Measurements from ENCODE around the gene ANO6.
"Not testable (repeated sequence)": the region's sequence is repeated elsewhere in the genome, so short reads cannot be mapped to it uniquely, and the experiment has no call there.

Gene ANO6

GRCh38 chr12:45242180-45242579 is 26.3 kb downstream of the ANO6 start:
- DNase-seq (ENCODE audit: low spot score): no peak

- no peak for DNase-seq (ENCODE audit: low spot score)
Measured at GRCh38 chr12:45243963-45244362, 28.1 kb downstream of the ANO6 start.

- no peak for DNase-seq (ENCODE audit: low spot score)
Measured at GRCh38 chr12:45244561-45245343, 28.9 kb downstream of the ANO6 start.

- no peak for DNase-seq (ENCODE audit: low spot score)
Measured at GRCh38 chr12:45246236-45246635, 30.3 kb downstream of the ANO6 start.

GRCh38 chr12:45247589-45247988 is 31.7 kb downstream of the ANO6 start:
- no peak for DNase-seq (ENCODE audit: low spot score)

- DNase-seq (ENCODE audit: low spot score): no peak
Measured at GRCh38 chr12:45248095-45248494, 32.2 kb downstream of the ANO6 start.

- DNase-seq (ENCODE audit: low spot score): no peak
Measured at GRCh38 chr12:45254254-45254653, 38.4 kb downstream of the ANO6 start.

- DNase-seq (ENCODE audit: low spot score): no peak
Measured at GRCh38 chr12:45256721-45257120, 40.8 kb downstream of the ANO6 start.

GRCh38 chr12:45257185-45257930 is 41.5 kb downstream of the ANO6 start:
- no peak for DNase-seq (ENCODE audit: low spot score)

- DNase-seq (ENCODE audit: low spot score): no peak
Measured at GRCh38 chr12:45259675-45260074, 43.8 kb downstream of the ANO6 start.

- DNase-seq (ENCODE audit: low spot score): no peak
Measured at GRCh38 chr12:45260104-45260815, 44.4 kb downstream of the ANO6 start.

GRCh38 chr12:45260854-45261253 is 45.0 kb downstream of the ANO6 start:
- DNase-seq (ENCODE audit: low spot score): no peak

- DNase-seq (ENCODE audit: low spot score): not testable (repeated sequence)
Measured at GRCh38 chr12:45262185-45262584, 46.3 kb downstream of the ANO6 start.

- no peak for DNase-seq (ENCODE audit: low spot score)
Measured at GRCh38 chr12:45263587-45263986, 47.7 kb downstream of the ANO6 start.

- no peak for DNase-seq (ENCODE audit: low spot score)
Measured at GRCh38 chr12:45268672-45269411, 52.9 kb downstream of the ANO6 start.

GRCh38 chr12:45269412-45269751 is 53.5 kb downstream of the ANO6 start:
- DNase-seq (ENCODE audit: low spot score): no peak

GRCh38 chr12:45270951-45271350 is 55.1 kb downstream of the ANO6 start:
- no peak for DNase-seq (ENCODE audit: low spot score)

GRCh38 chr12:45273717-45274271 is 57.9 kb downstream of the ANO6 start:
- DNase-seq (ENCODE audit: low spot score): no peak

- no peak for DNase-seq (ENCODE audit: low spot score)
Measured at GRCh38 chr12:45276154-45276755, 60.4 kb downstream of the ANO6 start.

- DNase-seq (ENCODE audit: low spot score): no peak
Measured at GRCh38 chr12:45278447-45278846, 62.6 kb downstream of the ANO6 start.

Data from globus pallidus (tissue), 1 donor.